ENCODE data around the gene PAK5. TPM values are rescaled to one million over a fixed set of nuclear protein-coding genes. Genes with fewer than 3 reads are reported as not detected.

Gene PAK5
- total RNA-seq, 4 donors from 2014 or later, result 0.22 TPM; not detected in 3

DNA sequence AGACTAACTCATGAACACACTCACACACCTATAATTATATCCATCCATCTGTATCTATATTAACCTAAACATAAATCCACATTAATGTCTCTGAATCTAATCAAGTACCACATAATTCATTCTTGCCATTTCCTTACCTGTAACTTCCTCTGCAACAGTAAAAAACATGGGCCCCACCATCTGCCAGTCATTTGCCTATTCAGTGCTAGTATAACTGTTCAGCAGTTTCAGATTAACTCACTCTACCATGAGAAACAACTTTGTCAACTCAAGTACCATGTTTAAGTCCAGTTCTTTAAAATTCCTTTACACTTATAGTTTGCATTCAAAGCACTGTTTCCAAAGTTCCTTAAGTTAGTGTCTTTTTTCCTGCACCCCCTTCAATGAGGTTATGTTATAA lies 255.7 kb downstream of the PAK5 start:
- DNase-seq (ENCODE audit: low spot score in 2 of 2), result no peak
- Histone ChIP-seq H3K27me3 (no peaks in the 10 kb centered on the region), H3K9me3 (no peaks in the 10 kb centered on the region), H3K4me3 (no peak overlapping the region), H3K4me1 (no peaks in the 10 kb centered on the region), H3K36me3 (no peaks in the 10 kb centered on the region), H3K27ac (no peak overlapping the region)
- TF ChIP-seq, protein P1, sequence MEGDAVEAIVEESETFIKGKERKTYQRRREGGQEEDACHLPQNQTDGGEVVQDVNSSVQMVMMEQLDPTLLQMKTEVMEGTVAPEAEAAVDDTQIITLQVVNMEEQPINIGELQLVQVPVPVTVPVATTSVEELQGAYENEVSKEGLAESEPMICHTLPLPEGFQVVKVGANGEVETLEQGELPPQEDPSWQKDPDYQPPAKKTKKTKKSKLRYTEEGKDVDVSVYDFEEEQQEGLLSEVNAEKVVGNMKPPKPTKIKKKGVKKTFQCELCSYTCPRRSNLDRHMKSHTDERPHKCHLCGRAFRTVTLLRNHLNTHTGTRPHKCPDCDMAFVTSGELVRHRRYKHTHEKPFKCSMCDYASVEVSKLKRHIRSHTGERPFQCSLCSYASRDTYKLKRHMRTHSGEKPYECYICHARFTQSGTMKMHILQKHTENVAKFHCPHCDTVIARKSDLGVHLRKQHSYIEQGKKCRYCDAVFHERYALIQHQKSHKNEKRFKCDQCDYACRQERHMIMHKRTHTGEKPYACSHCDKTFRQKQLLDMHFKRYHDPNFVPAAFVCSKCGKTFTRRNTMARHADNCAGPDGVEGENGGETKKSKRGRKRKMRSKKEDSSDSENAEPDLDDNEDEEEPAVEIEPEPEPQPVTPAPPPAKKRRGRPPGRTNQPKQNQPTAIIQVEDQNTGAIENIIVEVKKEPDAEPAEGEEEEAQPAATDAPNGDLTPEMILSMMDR (IDR thresholded peaks at IDR 0.05), result no peak
- no peak for TF ChIP-seq POLR2A (IDR thresholded peaks at IDR 0.05)
- TF ChIP-seq EP300 (IDR thresholded peaks at IDR 0.05), result no peak

DNA sequence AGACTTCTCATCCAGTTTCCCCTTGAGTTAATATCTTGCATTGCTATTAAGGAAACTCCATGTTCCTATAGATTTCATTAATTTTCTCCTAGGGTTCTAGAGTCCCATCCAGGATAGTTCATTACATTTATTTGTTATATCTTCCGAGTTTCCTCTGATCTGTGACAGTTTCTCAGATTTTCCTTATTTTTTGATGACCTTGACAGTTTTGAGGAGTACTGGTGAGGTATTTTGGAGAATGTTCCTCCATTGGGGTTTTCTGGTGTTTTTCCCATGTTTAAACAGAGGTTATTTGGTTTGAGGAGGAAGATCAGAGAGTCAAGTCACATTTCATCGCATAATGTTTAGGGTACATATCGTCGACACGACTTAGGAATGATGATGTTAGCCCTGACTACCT lies 256.7 kb downstream of the PAK5 start:
- 92 to 96% methylated on average over 5 of the region's 5 CpGs for WGBS, 2 donors
- Histone ChIP-seq H3K27me3 (no peaks in the 10 kb centered on the region), H3K4me3 (no peak overlapping the region), H3K27ac (no peak overlapping the region), H3K4me1 (no peaks in the 10 kb centered on the region), H3K36me3 (no peaks in the 10 kb centered on the region), H3K9me3 (no peaks in the 10 kb centered on the region)
- TF ChIP-seq POLR2A (IDR thresholded peaks at IDR 0.05), result no peak
- TF ChIP-seq, protein P1 (IDR thresholded peaks at IDR 0.05), result no peak
- no peak for TF ChIP-seq EP300 (IDR thresholded peaks at IDR 0.05)
- DNase-seq (ENCODE audit: low spot score in 2 of 2), result no peak

DNA sequence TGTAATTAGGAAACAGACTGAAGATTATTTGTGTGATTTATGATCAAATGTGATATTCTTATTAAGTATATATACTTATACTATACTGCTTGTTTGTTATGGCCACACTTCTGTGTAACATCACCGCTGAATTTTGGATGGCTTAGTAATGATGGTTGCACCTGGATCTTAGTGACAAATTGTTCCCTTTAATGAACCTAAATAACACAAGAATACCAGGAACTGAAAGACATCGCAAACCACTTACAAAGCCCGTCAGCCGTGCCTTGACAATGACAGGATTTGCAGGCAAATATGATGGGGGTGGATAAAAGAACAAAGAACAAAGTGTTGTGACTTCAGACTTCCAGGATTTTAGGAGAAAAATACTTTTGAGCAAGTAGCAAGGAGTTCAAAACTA lies 257.4 kb downstream of the PAK5 start:
- no peak for DNase-seq (ENCODE audit: low spot score in 2 of 2)
- H3K36me3 ChIP-seq, result no peaks in the 10 kb centered on the region
- no peaks in the 10 kb centered on the region for H3K4me1 ChIP-seq
- H3K9me3 ChIP-seq, result no peaks in the 10 kb centered on the region
- H3K27me3 ChIP-seq, result no peaks in the 10 kb centered on the region
- no peak overlapping the region for H3K27ac ChIP-seq
- TF ChIP-seq, protein P1 (IDR thresholded peaks at IDR 0.05), result no peak
- no peak for TF ChIP-seq POLR2A (IDR thresholded peaks at IDR 0.05)
- TF ChIP-seq EP300 (IDR thresholded peaks at IDR 0.05), result no peak
- H3K4me3 ChIP-seq, result no peak overlapping the region
- WGBS, 2 donors, result 42 to 53% methylated on average over 4 of the region's 4 CpGs

DNA sequence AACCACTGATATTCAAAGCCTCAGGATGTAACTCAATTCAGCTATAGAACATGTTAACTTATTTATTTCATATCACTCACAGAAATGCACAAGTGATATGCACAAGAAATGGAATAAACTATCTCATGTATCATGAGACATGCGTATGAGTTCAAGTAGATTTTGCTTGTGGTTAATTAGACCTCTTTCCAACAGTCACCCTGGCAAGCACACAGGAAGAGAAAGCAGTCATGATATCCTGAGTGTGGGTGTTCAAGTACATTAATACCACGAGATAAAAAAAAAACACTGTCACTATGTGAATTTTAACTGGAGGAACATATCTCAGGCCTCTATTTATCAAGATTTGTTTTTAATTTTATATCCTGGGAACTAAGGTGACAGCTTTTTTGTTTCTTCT lies 260.3 kb downstream of the PAK5 start:
- WGBS, 2 donors, result 55 to 57% methylated on average over 2 of the region's 2 CpGs
- no peak overlapping the region for H3K27ac ChIP-seq
- DNase-seq (ENCODE audit: low spot score in 2 of 2), result no peak
- no peaks in the 10 kb centered on the region for H3K4me1 ChIP-seq
- TF ChIP-seq EP300 (IDR thresholded peaks at IDR 0.05), result no peak
- TF ChIP-seq POLR2A (IDR thresholded peaks at IDR 0.05), result no peak
- TF ChIP-seq, protein P1 (IDR thresholded peaks at IDR 0.05), result no peak
- H3K27me3 ChIP-seq, result no peaks in the 10 kb centered on the region
- H3K36me3 ChIP-seq, result no peaks in the 10 kb centered on the region
- H3K9me3 ChIP-seq, result no peaks in the 10 kb centered on the region
- H3K4me3 ChIP-seq, result no peak overlapping the region

DNA sequence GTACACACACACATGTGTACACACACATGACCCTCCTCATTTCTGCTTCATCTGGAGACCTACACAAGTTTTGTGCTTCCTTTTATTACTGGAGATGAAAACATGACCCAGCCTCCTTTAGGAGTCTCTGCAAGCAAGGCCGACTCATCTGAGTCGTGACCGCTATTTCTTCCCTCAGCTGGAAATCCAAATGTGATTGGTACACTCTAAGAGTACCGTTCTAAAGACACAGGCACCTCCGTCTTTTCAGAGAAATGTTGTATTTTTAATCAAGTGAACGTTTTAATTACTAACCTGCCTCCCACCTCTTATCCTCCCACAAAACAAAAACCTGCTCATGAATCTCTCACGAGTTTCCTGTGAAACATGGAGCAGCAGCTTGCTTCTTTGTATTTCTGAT lies 261.5 kb downstream of the PAK5 start:
- 60 to 70% methylated on average over 7 of the region's 7 CpGs for WGBS, 2 donors

More for the DNA sequence above, 261.5 kb downstream of the PAK5 start:
- TF ChIP-seq, protein P1 (IDR thresholded peaks at IDR 0.05), result no peak
- TF ChIP-seq EP300 (IDR thresholded peaks at IDR 0.05) (no peak), POLR2A (IDR thresholded peaks at IDR 0.05) (no peak)
- DNase-seq (ENCODE audit: low spot score in 2 of 2), result no peak
- no peak overlapping the region for H3K27ac ChIP-seq
- no peaks in the 10 kb centered on the region for H3K4me1 ChIP-seq
- no peaks in the 10 kb centered on the region for H3K36me3 ChIP-seq
- no peaks in the 10 kb centered on the region for H3K27me3 ChIP-seq
- no peaks in the 10 kb centered on the region for H3K9me3 ChIP-seq
- H3K4me3 ChIP-seq, result no peak overlapping the region
